H54 (cell line): ENCODE measurements around the gene LIX1.

Experiments
- DNase-seq: peaks from one replicate; pipeline ENCODE4 v3.0.0; 2011; ENCODE audit warnings: low spot score, mixed read lengths; ENCODE audit not compliant: insufficient read length
- FAIRE-seq: peaks from 3 replicates; lab custom pipeline; 2011; peaks lifted over from hg19 to GRCh38; lab: Jason Lieb, UNC
- POLR2A ChIP-seq: IDR thresholded peaks from 2 replicates; pipeline ENCODE4 v1.6.1; 2011; ENCODE audit warnings: low read depth, mild to moderate bottlenecking, low read length

Gene LIX1

DNA sequence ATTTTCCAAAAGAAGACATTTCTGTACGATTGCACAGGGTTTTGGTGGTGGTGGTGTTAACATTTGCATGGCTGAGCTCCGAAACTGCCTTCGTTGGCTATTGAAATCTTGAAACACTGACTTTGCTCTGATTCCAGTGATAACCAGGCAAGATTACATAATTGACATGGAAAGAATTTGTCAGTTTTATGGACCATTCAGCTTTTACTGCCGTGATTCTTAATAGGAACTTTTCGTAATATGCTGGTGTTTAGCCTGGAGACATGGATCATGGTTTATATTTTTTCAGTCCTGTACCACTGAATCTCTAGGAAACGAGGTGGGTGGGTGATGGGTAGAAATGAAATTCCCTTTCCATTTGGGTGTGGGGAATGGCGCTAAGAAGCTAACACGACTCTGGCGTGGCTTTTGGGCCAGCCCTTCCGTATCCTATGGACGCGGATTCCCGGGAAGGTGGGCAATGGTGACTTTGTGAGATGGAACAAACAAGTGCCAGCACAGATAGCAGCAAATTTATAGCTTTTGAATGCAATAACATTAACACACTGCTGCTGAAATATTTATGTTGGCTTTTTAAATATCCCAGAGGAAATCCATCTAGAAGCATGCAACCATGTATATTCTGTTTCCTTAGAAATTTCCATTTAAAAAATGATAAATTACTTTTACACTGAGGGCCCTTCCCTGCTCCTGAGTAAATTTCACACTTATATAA, 36.8 kb downstream of the LIX1 start:
- no peak for TF ChIP-seq POLR2A
- FAIRE-seq, result no peak
- DNase-seq, result no peak

DNA sequence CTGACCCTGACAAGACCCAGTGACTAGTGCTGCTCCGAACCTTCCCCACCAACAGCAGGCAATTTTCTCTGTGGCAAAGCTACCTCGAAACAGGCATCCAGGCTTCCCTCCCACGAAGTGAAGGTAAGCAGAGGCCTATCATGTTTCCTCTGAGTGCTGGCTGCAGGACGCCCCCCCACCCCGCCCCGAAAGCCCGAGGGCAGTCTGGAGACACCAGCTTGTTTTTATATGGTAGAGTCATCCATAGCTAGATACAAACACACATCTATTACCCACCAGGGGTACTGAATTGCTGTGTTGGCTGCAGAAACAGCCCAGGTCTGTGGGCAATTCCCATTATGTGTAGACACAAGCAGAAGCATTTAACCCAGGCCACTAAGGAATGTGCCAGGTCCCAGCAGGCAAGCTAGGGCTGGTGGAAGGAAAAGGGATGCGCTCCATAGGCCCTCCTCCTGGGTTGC, 40.4 kb downstream of the LIX1 start:
- TF ChIP-seq POLR2A, result no peak
- no peak for FAIRE-seq
- DNase-seq, result no peak

- DNase-seq (no peak), FAIRE-seq (no peak)
- TF ChIP-seq POLR2A, result no peak
Observed at GRCh38 chr5:97101189-97101910, 41.1 kb downstream of the LIX1 start.

DNA sequence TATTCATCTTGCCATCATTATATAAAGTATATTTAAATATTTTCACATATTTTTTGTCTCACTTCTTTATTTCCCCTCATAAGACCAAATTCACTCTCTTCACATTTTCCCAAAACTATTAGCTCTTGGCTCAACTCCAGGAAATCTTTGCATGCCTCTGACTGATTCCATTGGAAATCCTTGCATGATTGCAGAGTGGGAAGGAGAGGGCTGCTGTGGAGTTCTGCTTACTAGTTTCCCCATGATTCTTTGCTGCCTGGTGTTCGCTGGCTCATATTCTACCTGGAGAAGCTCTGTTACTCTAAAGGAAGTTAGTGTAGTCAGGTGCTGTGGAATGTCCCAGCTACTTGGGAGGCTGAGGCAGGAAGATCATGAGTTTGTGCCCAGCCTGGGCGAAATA, 41.9 kb downstream of the LIX1 start:
- no peak for FAIRE-seq
- no peak for DNase-seq
- no peak for TF ChIP-seq POLR2A

DNA sequence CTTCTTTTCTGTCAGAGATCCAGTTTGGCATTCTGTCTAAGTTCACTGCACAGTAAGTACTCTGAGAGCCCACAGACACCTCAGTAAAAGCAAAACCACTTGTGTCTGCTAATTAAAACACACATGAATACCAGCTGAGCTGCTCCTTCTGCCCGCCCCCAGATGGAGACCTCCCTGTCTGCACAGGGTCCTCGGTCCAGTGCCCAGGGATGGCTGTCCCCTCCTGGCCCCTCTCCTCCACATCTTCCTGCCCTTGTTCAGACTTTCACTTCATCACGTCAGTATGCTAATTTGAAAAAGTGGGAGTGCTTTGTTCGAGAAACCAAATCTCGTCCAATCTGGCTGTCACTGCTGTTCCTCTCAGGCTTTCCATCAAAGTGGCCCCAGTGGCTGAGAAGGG, 43.5 kb downstream of the LIX1 start:
- no peak for TF ChIP-seq POLR2A
- no peak for DNase-seq
- FAIRE-seq, result no peak

GRCh38 chr5:97097326-97098230, 44.8 kb downstream of the LIX1 start:
- DNase-seq, result no peak
- TF ChIP-seq POLR2A, result no peak
- FAIRE-seq, result no peak

- DNase-seq (no peak), FAIRE-seq (no peak)
- no peak for TF ChIP-seq POLR2A
Observed at GRCh38 chr5:97096846-97097245, 45.6 kb downstream of the LIX1 start.

GRCh38 chr5:97096191-97096590, 46.2 kb downstream of the LIX1 start:
- no peak for DNase-seq
- FAIRE-seq, result no peak
- no peak for TF ChIP-seq POLR2A

GRCh38 chr5:97095318-97095732, 47.1 kb downstream of the LIX1 start:
- DNase-seq (no peak), FAIRE-seq (no peak)

GRCh38 chr5:97094579-97095317, 47.7 kb downstream of the LIX1 start:
- DNase-seq (no peak), FAIRE-seq (no peak)
- TF ChIP-seq POLR2A, result no peak

More at GRCh38 chr5:97095318-97095732, 47.1 kb downstream of the LIX1 start:
- no peak for TF ChIP-seq POLR2A

- DNase-seq (no peak), FAIRE-seq (no peak)
- TF ChIP-seq POLR2A, result no peak
Observed at GRCh38 chr5:97093193-97093592, 49.2 kb downstream of the LIX1 start.

DNA sequence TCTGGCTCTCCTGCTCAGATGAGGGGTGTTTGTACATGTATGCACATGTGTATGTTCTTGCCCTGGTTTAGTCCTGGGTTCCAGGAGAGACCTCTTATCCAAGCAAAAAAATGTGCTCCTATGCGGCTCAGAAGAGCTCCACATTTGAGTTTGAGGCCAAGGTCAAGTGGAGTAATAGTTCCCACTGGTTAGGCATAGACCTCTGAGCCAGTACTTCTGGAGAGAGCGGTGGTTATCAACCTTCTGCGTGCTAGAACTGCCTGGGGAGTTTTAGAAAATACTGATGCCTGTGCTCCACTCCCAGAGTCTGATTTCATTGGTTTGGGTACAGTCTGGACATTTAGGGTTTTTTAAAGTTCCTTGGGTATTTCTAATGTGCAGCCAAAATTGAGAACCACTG, 51.5 kb downstream of the LIX1 start:
- no peak for FAIRE-seq
- no peak for DNase-seq
- TF ChIP-seq POLR2A, result no peak

DNA sequence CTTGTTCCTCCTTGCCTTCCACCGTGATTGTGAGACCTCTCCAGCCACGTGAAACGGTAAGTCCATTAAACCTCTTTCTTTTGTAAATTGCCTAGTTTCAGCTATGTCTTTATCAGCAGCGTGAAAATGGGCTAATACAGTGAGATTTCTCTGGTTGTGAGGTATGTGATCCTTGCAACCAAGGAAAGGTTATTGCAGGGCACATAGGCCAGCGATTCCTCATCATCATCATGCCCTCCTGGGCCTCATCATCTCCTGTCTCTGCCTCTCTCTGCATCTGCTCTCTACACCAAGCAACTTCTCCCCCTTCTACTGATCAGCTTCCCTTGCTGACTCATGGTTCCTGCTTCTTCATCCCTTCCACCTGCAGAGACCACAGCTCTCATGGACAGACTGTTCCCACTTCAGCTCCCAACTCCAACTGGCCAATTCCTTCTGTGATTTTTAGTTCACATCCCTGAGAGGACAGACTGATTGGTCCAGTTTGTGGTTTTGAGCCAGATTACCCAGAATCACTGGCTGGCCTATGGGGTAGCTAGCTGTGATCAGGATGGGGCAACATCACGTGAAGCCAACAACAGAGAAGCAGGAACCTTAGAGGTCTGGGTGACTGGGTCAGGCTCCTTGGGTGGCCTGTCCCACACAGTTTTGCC, 53.1 kb downstream of the LIX1 start:
- FAIRE-seq, result no peak
- DNase-seq, result no peak
- no peak for TF ChIP-seq POLR2A
